ENCODE measurements around the gene DNM3. TPM values are rescaled to one million over a fixed set of nuclear protein-coding genes. Genes with fewer than 3 reads are reported as not detected.

Gene DNM3
- total RNA-seq, 2 experiments from 2014 or later, result 0.93 to 1.2 TPM

- Mint-ChIP-seq H3K9me3 (no peaks in the 10 kb centered on the region), H3K4me1 (ENCODE audit: low read depth) (peaks cover 41% of the 10 kb centered on the region), H3K27me3 (no peaks in the 10 kb centered on the region), H3K4me3 (no peak overlapping the region), H3K27ac (no peak overlapping the region), H3K36me3 (no peaks in the 10 kb centered on the region)
- CTCF ChIA-PET, result no interaction called here
- DNase-seq, result no peak
- intact Hi-C loops (cut with micrococcal nuclease), result loop anchor here (10.0 kb wide), 1 partner anchor 350 kb away; the partner anchor contains the start of gene SUCO
- POLR2A ChIA-PET, result no interaction called here
Observed at GRCh38 chr1:172184506-172185191, 343.4 kb downstream of the DNM3 start.

GRCh38 chr1:172185211-172185610 lies 343.9 kb downstream of the DNM3 start:
- H3K36me3 Mint-ChIP-seq, result no peaks in the 10 kb centered on the region
- no peak for DNase-seq
- no peaks in the 10 kb centered on the region for H3K27me3 Mint-ChIP-seq
- peaks cover 2% of the 10 kb centered on the region for H3K9me3 Mint-ChIP-seq
- ChIA-PET CTCF (no interaction called here), POLR2A (no interaction called here)
- no peak overlapping the region for H3K27ac Mint-ChIP-seq
- H3K4me1 Mint-ChIP-seq (ENCODE audit: low read depth), result peaks cover 37% of the 10 kb centered on the region
- H3K4me3 Mint-ChIP-seq, result no peak overlapping the region
- intact Hi-C loops (cut with micrococcal nuclease), result loop anchor here (10.0 kb wide), 1 partner anchor 350 kb away; the partner anchor contains the start of gene SUCO

- no peak for DNase-seq
- Mint-ChIP-seq H3K9me3 (peaks cover 2% of the 10 kb centered on the region), H3K4me1 (ENCODE audit: low read depth) (peaks cover 32% of the 10 kb centered on the region), H3K27ac (no peak overlapping the region), H3K27me3 (no peaks in the 10 kb centered on the region), H3K36me3 (no peaks in the 10 kb centered on the region), H3K4me3 (no peak overlapping the region)
- ChIA-PET CTCF (no interaction called here), POLR2A (no interaction called here)
- intact Hi-C loops (cut with micrococcal nuclease), result loop anchor here (10.0 kb wide), 1 partner anchor 349 kb away; the partner anchor contains the start of gene SUCO
Observed at GRCh38 chr1:172185996-172186395, 344.7 kb downstream of the DNM3 start.

- CTCF ChIA-PET, result no interaction called here
- Mint-ChIP-seq H3K27me3 (no peaks in the 10 kb centered on the region), H3K36me3 (peaks cover 15% of the 10 kb centered on the region), H3K27ac (no peak overlapping the region), H3K4me3 (no peak overlapping the region), H3K9me3 (peaks cover 41% of the 10 kb centered on the region), H3K4me1 (ENCODE audit: low read depth) (peaks cover 10% of the 10 kb centered on the region)
- intact Hi-C loops (cut with micrococcal nuclease), result no loop called here
- DNase-seq, result no peak
- POLR2A ChIA-PET, result no interaction called here
Observed at GRCh38 chr1:172201572-172201971, 360.3 kb downstream of the DNM3 start.

GRCh38 chr1:172203135-172203823 lies 362.0 kb downstream of the DNM3 start:
- ChIA-PET CTCF (no interaction called here), POLR2A (no interaction called here)
- Mint-ChIP-seq H3K9me3 (peaks cover 24% of the 10 kb centered on the region), H3K4me3 (no peak overlapping the region), H3K36me3 (peaks cover 15% of the 10 kb centered on the region), H3K27ac (no peak overlapping the region), H3K4me1 (ENCODE audit: low read depth) (peaks cover 10% of the 10 kb centered on the region), H3K27me3 (no peaks in the 10 kb centered on the region)
- DNase-seq, result no peak
- intact Hi-C loops (cut with micrococcal nuclease), result no loop called here

- intact Hi-C loops (cut with micrococcal nuclease), result no loop called here
- ChIA-PET CTCF (no interaction called here), POLR2A (no interaction called here)
- Mint-ChIP-seq H3K27me3 (no peaks in the 10 kb centered on the region), H3K36me3 (peaks cover 9% of the 10 kb centered on the region), H3K4me3 (no peak overlapping the region), H3K9me3 (peaks cover 18% of the 10 kb centered on the region), H3K27ac (no peak overlapping the region), H3K4me1 (ENCODE audit: low read depth) (peaks cover 10% of the 10 kb centered on the region)
- DNase-seq, result no peak
Observed at GRCh38 chr1:172203902-172204301, 362.6 kb downstream of the DNM3 start.

- ChIA-PET POLR2A (no interaction called here), CTCF (no interaction called here)
- no peaks in the 10 kb centered on the region for H3K9me3 Mint-ChIP-seq
- H3K4me3 Mint-ChIP-seq, result no peak overlapping the region
- peaks cover 10% of the 10 kb centered on the region for H3K4me1 Mint-ChIP-seq (ENCODE audit: low read depth)
- intact Hi-C loops (cut with micrococcal nuclease), result no loop called here
- no peaks in the 10 kb centered on the region for H3K27me3 Mint-ChIP-seq
- no peak overlapping the region for H3K27ac Mint-ChIP-seq
- DNase-seq, result no peak
- no peaks in the 10 kb centered on the region for H3K36me3 Mint-ChIP-seq
Observed at GRCh38 chr1:172206256-172206655, 365.0 kb downstream of the DNM3 start.

GRCh38 chr1:172208635-172209034 lies 367.3 kb downstream of the DNM3 start:
- CTCF ChIA-PET, result no interaction called here
- H3K4me3 Mint-ChIP-seq, result no peak overlapping the region
- intact Hi-C loops (cut with micrococcal nuclease), result no loop called here
- no peak overlapping the region for H3K27ac Mint-ChIP-seq
- H3K9me3 Mint-ChIP-seq, result no peaks in the 10 kb centered on the region
- H3K4me1 Mint-ChIP-seq (ENCODE audit: low read depth), result peaks cover 10% of the 10 kb centered on the region
- no peaks in the 10 kb centered on the region for H3K27me3 Mint-ChIP-seq
- POLR2A ChIA-PET, result no interaction called here
- DNase-seq, result no peak
- no peaks in the 10 kb centered on the region for H3K36me3 Mint-ChIP-seq

GRCh38 chr1:172211221-172211620 lies 369.9 kb downstream of the DNM3 start:
- POLR2A ChIA-PET, result no interaction called here
- Mint-ChIP-seq H3K36me3 (no peaks in the 10 kb centered on the region), H3K27me3 (no peaks in the 10 kb centered on the region), H3K4me3 (no peak overlapping the region), H3K27ac (no peak overlapping the region), H3K4me1 (ENCODE audit: low read depth) (peaks cover 6% of the 10 kb centered on the region), H3K9me3 (no peaks in the 10 kb centered on the region)
- no peak for DNase-seq
- CTCF ChIA-PET, result no interaction called here
- intact Hi-C loops (cut with micrococcal nuclease), result no loop called here

- Mint-ChIP-seq H3K27ac (no peak overlapping the region), H3K9me3 (no peaks in the 10 kb centered on the region), H3K4me3 (no peak overlapping the region), H3K4me1 (ENCODE audit: low read depth) (peaks cover 6% of the 10 kb centered on the region), H3K27me3 (no peaks in the 10 kb centered on the region), H3K36me3 (no peaks in the 10 kb centered on the region)
- DNase-seq, result no peak
- CTCF ChIA-PET, result interaction anchor here (1.2 kb wide), 1 partner anchor 210 kb away, joined by 4 read pairs; no protein-coding TSS in a partner anchor
- intact Hi-C loops (cut with micrococcal nuclease), result no loop called here
- POLR2A ChIA-PET, result no interaction called here
Observed at GRCh38 chr1:172212124-172212523, 370.8 kb downstream of the DNM3 start.

GRCh38 chr1:172215006-172215405 lies 373.7 kb downstream of the DNM3 start:
- intact Hi-C loops (cut with micrococcal nuclease), result no loop called here
- ChIA-PET CTCF (interaction anchor here (1.1 kb wide), 1 partner anchor 172 kb away, joined by 3 read pairs; no protein-coding TSS in a partner anchor), POLR2A (no interaction called here)
- Mint-ChIP-seq H3K36me3 (no peaks in the 10 kb centered on the region), H3K9me3 (no peaks in the 10 kb centered on the region), H3K27me3 (no peaks in the 10 kb centered on the region), H3K4me3 (no peak overlapping the region), H3K4me1 (ENCODE audit: low read depth) (peaks cover 6% of the 10 kb centered on the region), H3K27ac (no peak overlapping the region)
- no peak for DNase-seq

GRCh38 chr1:172219966-172220365 lies 378.7 kb downstream of the DNM3 start:
- ChIA-PET POLR2A (no interaction called here), CTCF (no interaction called here)
- Mint-ChIP-seq H3K36me3 (no peaks in the 10 kb centered on the region), H3K9me3 (no peaks in the 10 kb centered on the region), H3K27me3 (no peaks in the 10 kb centered on the region), H3K27ac (no peak overlapping the region), H3K4me3 (no peak overlapping the region), H3K4me1 (ENCODE audit: low read depth) (no peaks in the 10 kb centered on the region)
- intact Hi-C loops (cut with micrococcal nuclease), result no loop called here
- DNase-seq, result no peak

GRCh38 chr1:172220376-172220775 lies 379.1 kb downstream of the DNM3 start:
- no peaks in the 10 kb centered on the region for H3K36me3 Mint-ChIP-seq
- no peaks in the 10 kb centered on the region for H3K4me1 Mint-ChIP-seq (ENCODE audit: low read depth)
- POLR2A ChIA-PET, result no interaction called here
- H3K4me3 Mint-ChIP-seq, result no peak overlapping the region
- no peak overlapping the region for H3K27ac Mint-ChIP-seq
- CTCF ChIA-PET, result no interaction called here
- intact Hi-C loops (cut with micrococcal nuclease), result no loop called here
- DNase-seq, result no peak
- no peaks in the 10 kb centered on the region for H3K9me3 Mint-ChIP-seq
- no peaks in the 10 kb centered on the region for H3K27me3 Mint-ChIP-seq

Data from activated CD4-positive, alpha-beta memory T cell treated with anti-CD3 and anti-CD28 coated beads for 36 hours (primary cell).